GM18511 (cell line): ENCODE results near the gene FOXL3.
"Not testable (repeated sequence)": the region's sequence is repeated elsewhere in the genome, so short reads cannot be mapped to it uniquely, and the experiment has no call there.

ENCODE experiments used
- ATAC-seq: cut with Tn5 transposase; IDR thresholded peaks from one replicate; pipeline ENCODE4 v1.9.1; 2021; ENCODE audit warnings: mild to moderate bottlenecking, moderate library complexity; ENCODE audit not compliant: unreplicated experiment

The FOXL3 gene

GRCh38 chr7:335358-336148 is 45.6 kb downstream of the FOXL3 start:
- ATAC-seq = no peak

GRCh38 chr7:336149-336533 is 46.2 kb downstream of the FOXL3 start:
- not testable (repeated sequence) for ATAC-seq

- no peak for ATAC-seq
Observed at GRCh38 chr7:336810-337566, 47.0 kb downstream of the FOXL3 start.

- ATAC-seq = no peak
Observed at GRCh38 chr7:337567-337951, 47.6 kb downstream of the FOXL3 start.

- ATAC-seq = no peak
Observed at GRCh38 chr7:338295-339061, 48.5 kb downstream of the FOXL3 start.

GRCh38 chr7:339062-339342 is 49.0 kb downstream of the FOXL3 start:
- no peak for ATAC-seq

GRCh38 chr7:339696-340095 is 49.7 kb downstream of the FOXL3 start:
- no peak for ATAC-seq

- ATAC-seq = no peak
Observed at GRCh38 chr7:340200-340937, 50.4 kb downstream of the FOXL3 start.
